Measurements from ENCODE around the gene COG4.

GRCh38 chr16:70470141-70470926 is 53.0 kb downstream of the COG4 start:
- TF ChIP-seq SP7 (tag by site-specific recombination; IDR thresholded peaks at IDR 0.05), result no peak
- no peak for TF ChIP-seq PBX3 (CRISPR knock-in tag; IDR thresholded peaks at IDR 0.05)
- no peak for TF ChIP-seq CTCF (tag by site-specific recombination; IDR thresholded peaks at IDR 0.05)
- no peak for TF ChIP-seq KLF16 (tag by site-specific recombination; IDR thresholded peaks at IDR 0.05)
- no peak for TF ChIP-seq ZNF24 (tag by site-specific recombination; IDR thresholded peaks at IDR 0.05)
- TF ChIP-seq, protein P1, sequence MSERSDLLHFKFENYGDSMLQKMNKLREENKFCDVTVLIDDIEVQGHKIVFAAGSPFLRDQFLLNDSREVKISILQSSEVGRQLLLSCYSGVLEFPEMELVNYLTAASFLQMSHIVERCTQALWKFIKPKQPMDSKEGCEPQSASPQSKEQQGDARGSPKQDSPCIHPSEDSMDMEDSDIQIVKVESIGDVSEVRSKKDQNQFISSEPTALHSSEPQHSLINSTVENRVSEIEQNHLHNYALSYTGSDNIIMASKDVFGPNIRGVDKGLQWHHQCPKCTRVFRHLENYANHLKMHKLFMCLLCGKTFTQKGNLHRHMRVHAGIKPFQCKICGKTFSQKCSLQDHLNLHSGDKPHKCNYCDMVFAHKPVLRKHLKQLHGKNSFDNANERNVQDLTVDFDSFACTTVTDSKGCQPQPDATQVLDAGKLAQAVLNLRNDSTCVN (tag by site-specific recombination; optimal IDR thresholded peaks at IDR 0.05), result no peak
- TF ChIP-seq ZFP41 (tag by site-specific recombination; IDR thresholded peaks at IDR 0.05; ENCODE audit: borderline replicate concordance), result no peak
- TF ChIP-seq ZBTB20 (tag by site-specific recombination; IDR thresholded peaks at IDR 0.05), result no peak
- TF ChIP-seq ZNF664 (tag by site-specific recombination; IDR thresholded peaks at IDR 0.05), result no peak
